NCI-H2196 (cell line): Measurements from ENCODE around the gene TMEM123.
"Not testable (repeated sequence)": the region's sequence is repeated elsewhere in the genome, so short reads cannot be mapped to it uniquely, and the experiment has no call there.

ENCODE experiments used
- DNase-seq: peaks from one replicate; lab custom pipeline; 2025; ENCODE audit not compliant: unreplicated experiment; lab: John Stamatoyannopoulos, UW

TMEM123 gene

GRCh38 chr11:102396708-102397563 lies 55.6 kb downstream of the TMEM123 start:
- DNase-seq = no peak

DNA sequence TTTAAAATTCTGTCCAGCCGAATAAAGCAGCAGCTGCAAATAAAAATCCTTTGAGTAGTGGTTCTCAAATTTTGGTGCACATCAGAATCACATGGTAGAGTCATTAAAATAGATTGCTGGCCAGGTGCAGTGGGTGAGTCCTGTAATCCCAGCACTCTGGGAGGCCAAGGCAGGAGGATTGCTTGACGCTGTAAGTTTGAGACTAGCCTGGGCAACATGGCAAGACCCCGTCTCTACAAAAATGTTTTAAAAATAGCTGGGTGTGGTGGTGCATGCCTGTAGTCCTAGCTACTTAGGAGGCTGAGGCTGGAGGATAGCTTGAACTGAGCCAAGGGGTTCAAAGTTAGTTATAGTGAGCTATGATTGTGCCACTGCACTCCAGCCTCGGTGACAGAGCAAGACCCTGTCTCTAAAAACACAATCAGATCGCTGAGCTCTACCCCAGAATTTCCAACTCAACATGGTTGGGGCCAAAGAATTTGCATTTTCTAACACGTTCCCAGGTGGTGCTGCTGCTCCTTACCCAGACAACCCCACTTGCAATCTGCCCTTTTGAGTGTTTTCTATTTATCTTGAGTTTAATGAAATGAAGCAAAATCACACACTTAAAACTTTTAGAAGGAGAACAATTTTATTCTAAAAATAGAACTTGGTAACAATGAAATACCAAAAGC lies 56.7 kb downstream of the TMEM123 start:
- no peak for DNase-seq

DNA sequence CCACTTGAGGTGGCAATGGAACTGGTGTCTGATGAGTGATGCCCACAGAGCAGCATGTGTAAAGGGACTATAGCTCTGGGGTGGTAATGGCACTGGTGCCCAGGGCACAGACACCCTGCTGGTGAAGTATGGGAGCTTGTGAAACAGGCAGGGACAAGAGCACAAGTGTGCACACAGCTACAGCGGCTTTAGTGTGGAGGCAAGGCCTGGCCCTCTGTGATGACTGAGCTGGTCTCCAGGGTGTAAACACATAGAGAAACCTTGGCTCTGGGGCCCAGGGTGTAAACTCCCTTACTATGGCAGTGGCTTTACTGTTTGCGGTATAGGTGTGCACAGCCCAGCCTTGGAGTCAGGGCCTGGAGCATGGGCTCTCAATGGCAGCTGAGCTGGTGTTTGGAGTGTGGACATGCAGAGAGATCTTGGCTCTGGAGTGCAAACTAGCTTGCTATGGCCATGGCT lies 59.3 kb downstream of the TMEM123 start:
- DNase-seq = no peak

DNA sequence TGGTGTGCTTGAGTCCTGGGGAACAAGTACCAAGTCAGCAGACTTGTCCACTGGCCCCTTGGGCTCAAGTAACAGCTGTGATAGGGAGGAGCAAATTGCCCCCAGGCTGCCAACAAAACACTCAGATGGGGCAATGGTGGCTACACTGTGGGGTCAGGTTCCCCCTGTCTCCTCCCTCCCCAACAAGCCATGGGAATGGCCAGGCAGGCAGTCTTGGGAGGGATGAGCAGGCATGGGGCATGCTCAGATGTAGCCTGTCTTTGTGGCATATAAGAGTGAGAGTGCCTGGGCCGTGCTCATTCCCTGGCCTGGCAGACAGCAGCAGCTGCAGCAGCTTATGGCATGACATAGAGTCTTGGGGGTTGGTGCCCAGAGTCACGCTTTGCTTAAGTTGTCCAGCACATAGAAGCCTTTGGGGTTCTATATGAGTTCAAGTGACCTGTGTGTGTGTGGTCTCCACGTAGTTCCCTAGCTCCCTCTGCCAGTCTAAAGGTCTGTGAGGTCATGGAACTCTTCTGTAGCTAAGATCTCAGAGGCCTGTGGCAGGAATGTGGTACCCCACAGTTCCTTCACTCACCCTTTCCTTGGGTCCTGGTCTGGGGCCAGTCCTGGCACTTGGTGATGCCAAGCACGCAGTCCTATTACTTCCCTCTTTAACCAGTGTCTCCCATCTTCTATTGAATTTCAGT lies 60.9 kb downstream of the TMEM123 start:
- DNase-seq = no peak

GRCh38 chr11:102390667-102391465 lies 61.7 kb downstream of the TMEM123 start:
- peak; percentile 55 for DNase-seq

DNA sequence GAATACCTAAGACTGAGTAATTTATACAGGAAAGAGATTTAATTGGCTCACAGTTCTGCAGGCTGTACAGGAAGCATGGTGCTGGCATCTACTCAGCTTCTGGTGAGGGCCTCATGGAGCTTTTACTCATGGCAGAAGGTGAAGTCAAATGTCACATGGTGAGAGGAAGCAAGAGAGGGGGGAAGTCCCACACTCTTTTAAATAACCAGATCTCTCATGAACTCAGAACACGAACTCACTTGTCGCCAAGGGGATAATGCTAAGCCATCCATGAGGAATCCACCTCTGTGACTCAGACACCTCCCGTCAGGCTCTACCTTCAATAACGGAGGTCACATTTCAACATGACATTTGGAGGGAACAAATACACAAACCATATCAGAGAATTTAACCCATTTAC lies 63.3 kb downstream of the TMEM123 start:
- no peak for DNase-seq

DNA sequence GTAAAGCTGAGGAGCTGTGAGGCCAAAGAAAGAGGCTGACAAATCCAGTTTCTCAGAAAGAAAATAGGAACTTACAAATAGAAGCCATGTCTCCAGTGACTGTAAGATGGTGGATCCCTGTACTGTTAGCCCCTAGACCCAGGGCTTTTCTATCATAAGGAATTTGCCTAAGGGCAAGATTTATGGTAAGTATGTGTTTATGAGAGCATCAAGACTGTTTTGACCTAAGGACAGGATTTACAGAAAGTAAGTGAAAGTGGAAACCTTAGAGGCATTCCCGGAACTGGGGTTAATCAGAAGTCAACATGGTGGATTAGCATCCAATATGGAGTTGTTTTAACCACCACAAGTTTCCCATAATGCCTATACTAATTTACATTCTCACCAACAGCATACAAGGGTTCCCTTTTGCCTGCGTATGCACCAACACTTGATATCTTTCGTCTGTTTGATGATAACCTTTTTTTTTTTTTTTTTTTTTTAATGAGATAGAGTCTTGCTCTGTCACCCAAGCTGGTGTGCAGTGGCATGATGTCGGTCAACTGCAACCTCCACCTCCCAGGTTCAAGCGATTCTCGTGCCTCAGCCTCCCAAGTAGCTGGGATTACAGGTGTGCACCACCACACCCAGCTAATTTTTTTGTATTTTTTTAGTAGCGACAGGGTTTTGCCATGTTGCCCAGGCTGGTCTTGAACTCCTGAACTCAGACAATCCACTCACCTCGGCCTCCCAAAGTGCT lies 65.4 kb downstream of the TMEM123 start:
- no peak for DNase-seq

GRCh38 chr11:102386136-102386734 lies 66.3 kb downstream of the TMEM123 start:
- no peak for DNase-seq

DNA sequence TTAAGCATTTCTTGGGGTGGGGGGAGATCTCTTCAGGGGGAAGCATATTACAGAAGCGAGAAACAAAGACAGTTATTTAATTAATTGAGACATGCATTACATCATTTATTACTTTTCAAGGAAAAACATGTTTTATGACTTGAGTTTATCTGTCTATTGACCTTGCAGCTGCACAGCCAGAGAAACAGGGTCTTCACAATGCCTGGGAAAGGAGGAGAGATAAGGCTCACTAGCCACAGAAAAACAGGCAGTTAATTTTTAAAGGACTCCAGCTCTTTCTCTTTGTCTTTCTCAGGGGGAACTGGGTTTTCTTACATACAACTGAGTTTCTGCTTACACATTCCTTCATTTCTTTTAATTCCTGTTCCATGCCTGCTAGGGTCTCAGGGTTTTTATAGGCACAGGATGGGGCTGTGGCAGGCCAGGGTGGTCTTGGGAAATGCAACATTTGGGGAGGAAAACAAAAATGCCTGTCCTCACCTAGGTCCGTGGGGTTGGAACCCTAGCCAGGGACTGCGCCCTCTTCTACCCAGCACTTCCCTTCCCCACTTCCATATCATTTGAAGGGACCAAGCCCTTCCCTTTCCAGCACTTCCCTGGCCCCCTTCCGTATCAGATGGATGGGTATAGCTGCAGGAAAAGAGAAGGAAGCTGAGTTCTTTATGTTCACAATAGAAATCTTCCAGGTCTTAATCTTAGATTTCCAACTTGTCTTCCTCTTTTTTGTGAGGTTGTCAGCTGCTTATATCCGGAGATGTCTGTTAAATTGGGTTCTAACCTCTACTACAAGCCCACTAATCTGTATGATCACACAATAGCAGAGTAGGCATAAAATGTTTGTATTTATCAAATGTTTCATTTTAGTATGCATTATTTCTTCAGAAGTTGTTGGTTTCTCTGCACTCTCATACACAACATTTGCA lies 67.2 kb downstream of the TMEM123 start:
- DNase-seq = no peak

- no peak for DNase-seq
Measured at GRCh38 chr11:102384419-102385079, 68.0 kb downstream of the TMEM123 start.

DNA sequence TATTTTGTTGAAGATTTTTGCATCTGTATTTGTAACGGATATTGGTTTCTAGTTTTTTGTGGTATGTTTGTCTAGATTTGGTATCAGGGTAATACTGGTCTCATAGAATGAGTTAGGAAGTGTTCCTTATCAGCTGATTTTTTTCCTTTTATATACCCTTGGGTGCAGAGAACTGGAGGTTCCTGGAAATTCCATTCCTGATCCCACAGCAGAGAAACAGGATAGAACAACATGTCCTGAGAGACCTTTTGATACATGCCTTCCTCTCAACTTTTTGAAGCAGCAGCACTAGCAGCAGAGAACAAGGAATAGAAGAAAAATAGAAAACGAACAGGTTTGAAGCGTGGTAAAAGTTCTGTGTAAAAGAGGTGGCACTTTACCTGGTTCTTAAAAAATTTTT lies 68.7 kb downstream of the TMEM123 start:
- DNase-seq = no peak

GRCh38 chr11:102382384-102382783 lies 70.2 kb downstream of the TMEM123 start:
- no peak for DNase-seq

DNA sequence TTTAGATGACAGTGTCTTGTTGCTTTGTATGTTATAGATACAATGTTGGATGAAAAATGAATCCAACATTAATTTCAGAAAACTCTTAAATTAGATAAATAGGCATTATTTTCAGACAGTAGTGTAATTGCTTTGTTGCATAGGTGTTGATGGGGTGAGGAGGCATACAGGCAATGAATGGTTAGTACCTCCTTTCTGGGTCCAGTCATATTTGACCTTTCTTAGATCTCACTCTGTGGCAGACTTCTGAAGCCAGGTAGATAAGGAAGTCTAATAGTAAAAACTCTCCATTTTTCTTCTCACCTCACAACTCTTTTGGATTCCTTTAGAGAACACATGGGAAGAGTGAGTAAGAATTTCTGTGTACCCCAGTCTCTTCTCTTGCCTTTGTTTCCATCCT lies 73.7 kb downstream of the TMEM123 start:
- DNase-seq = no peak

DNA sequence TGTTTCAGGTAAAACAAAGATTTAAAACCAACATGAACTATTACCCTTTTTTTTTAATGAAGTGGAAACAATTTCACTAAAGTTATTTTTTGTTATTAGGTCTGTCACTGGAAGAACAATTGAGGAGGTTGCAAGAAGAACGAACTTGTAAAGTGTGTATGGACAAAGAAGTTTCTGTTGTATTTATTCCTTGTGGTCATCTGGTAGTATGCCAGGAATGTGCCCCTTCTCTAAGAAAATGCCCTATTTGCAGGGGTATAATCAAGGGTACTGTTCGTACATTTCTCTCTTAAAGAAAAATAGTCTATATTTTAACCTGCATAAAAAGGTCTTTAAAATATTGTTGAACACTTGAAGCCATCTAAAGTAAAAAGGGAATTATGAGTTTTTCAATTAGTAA lies 74.7 kb downstream of the TMEM123 start:
- no peak for DNase-seq

GRCh38 chr11:102375720-102376399 lies 76.7 kb downstream of the TMEM123 start:
- DNase-seq = no peak

DNA sequence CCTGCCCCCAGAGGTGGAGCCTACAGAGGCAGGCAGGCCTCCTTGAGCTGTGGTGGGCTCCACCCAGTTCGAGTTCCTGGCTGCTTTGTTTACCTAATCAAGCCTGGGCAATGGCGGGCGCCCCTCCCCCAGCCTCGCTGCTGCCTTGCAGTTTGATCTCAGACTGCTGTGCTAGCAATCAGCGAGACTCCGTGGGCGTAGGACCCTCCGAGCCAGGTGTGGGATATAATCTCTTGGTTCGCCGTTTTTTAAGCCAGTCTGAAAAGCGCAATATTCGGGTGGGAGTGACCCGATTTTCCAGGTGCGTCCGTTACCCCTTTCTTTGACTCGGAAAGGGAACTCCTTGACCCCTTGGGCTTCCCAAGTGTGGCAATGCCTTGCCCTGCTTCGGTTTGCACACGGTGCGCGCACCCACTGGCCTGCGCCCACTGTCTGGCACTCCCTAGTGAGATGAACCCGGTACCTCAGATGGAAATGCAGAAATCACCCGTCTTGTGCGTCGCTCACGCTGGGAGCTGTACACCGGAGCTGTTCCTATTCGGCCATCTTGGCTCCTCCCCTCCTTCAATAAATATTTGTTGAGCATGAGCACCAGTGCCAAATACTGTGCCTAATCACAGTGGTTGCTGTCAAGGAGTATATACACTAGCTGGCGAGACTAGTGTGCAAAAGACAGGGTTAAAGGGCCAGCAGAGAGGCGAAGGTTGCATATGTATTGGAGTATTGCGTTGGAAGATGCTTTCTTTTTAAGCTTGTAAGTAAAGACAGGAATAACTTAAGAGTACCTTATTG lies 77.7 kb downstream of the TMEM123 start:
- not testable (repeated sequence) for DNase-seq

- no peak for DNase-seq
Measured at GRCh38 chr11:102368472-102368871, 84.1 kb downstream of the TMEM123 start.
